ENCODE results near the gene SDCCAG8.

Gene SDCCAG8

GRCh38 chr1:243268751-243269460, 13.1 kb downstream of the SDCCAG8 start:
- H3K4me3 ChIP-seq (ENCODE audit: low read depth, low read length) = no peak overlapping the region
- peaks cover 4 to 17% of the 10 kb centered on the region in 2 experiments; a peak in 2 of 3 replicates for H3K36me3 ChIP-seq (ENCODE audit: control insufficient read depth in 2 of 2, insufficient read depth in 1 of 2, low read length in 2 of 2)
- no peaks in the 10 kb centered on the region for H3K9me3 ChIP-seq (ENCODE audit: control insufficient read depth, insufficient read depth, low read depth, low read length)
- POLR2A ChIA-PET = interaction anchor here (0.6 to 3.0 kb wide), 2 partner anchors 14 to 763 kb away, joined by 8 to 13 read pairs; partner anchors contain the start of genes CEP170 and SDCCAG8
- H3K4me1 ChIP-seq (ENCODE audit: control insufficient read depth, insufficient read depth, low read length) = no peaks in the 10 kb centered on the region
- CTCF ChIA-PET = interaction anchor here (0.6 kb wide), 1 partner anchor 1371 kb away, joined by 5 read pairs; no protein-coding TSS in a partner anchor
- H3K27ac ChIP-seq (ENCODE audit: extremely low read depth, low read depth, low read length) = no peak overlapping the region
- TF ChIP-seq PRDM10 (tag by site-specific recombination; IDR thresholded peaks at IDR 0.05) (no peak), HIC1 (tag by site-specific recombination; IDR thresholded peaks at IDR 0.05) (no peak), TRIM28 (IDR thresholded peaks at IDR 0.05; ENCODE audit: borderline replicate concordance, low read length) (no peak), ZNF184 (tag by site-specific recombination; IDR thresholded peaks at IDR 0.05) (no peak), ZNF223 (tag by site-specific recombination; IDR thresholded peaks at IDR 0.05) (no peak), ZSCAN23 (tag by site-specific recombination; IDR thresholded peaks at IDR 0.05) (no peak), ZNF335 (tag by site-specific recombination; conservative IDR thresholded peaks at IDR 0.05) (no peak), ZBTB8A (tag by site-specific recombination; IDR thresholded peaks at IDR 0.05) (no peak), ZSCAN4 (tag by site-specific recombination; IDR thresholded peaks at IDR 0.05) (no peak), YY2 (tag by site-specific recombination; IDR thresholded peaks at IDR 0.05) (no peak), ZNF114 (tag by site-specific recombination; IDR thresholded peaks at IDR 0.05) (no peak), ZNF555 (tag by site-specific recombination; conservative IDR thresholded peaks at IDR 0.05) (no peak), ZBTB49 (tag by site-specific recombination; IDR thresholded peaks at IDR 0.05; ENCODE audit: low read depth) (no peak), EGR2 (tag by site-specific recombination; IDR thresholded peaks at IDR 0.05; ENCODE audit: low read depth) (no peak)

GRCh38 chr1:243269461-243269801, 13.6 kb downstream of the SDCCAG8 start:
- CTCF ChIA-PET = no interaction called here
- peaks cover 4 to 22% of the 10 kb centered on the region in 2 experiments; a peak in 2 of 3 replicates for H3K36me3 ChIP-seq (ENCODE audit: control insufficient read depth in 2 of 2, insufficient read depth in 1 of 2, low read length in 2 of 2)
- no peaks in the 10 kb centered on the region for H3K4me1 ChIP-seq (ENCODE audit: control insufficient read depth, insufficient read depth, low read length)
- no peak overlapping the region for H3K4me3 ChIP-seq (ENCODE audit: low read depth, low read length)
- no peaks in the 10 kb centered on the region for H3K9me3 ChIP-seq (ENCODE audit: control insufficient read depth, insufficient read depth, low read depth, low read length)
- no peak overlapping the region for H3K27ac ChIP-seq (ENCODE audit: extremely low read depth, low read depth, low read length)
- POLR2A ChIA-PET = interaction anchor here (0.6 to 3.0 kb wide), 2 partner anchors 14 to 763 kb away, joined by 8 to 13 read pairs; partner anchors contain the start of genes CEP170 and SDCCAG8
- TF ChIP-seq ZFP37 (tag by site-specific recombination; IDR thresholded peaks at IDR 0.05) = no peak
- no peak for TF ChIP-seq BCL11A (tag by site-specific recombination; IDR thresholded peaks at IDR 0.05; ENCODE audit: low read depth)
- no peak for TF ChIP-seq PRDM6 (tag by site-specific recombination; IDR thresholded peaks at IDR 0.05)
- no peak for TF ChIP-seq ZBTB11 (tag by site-specific recombination; conservative IDR thresholded peaks at IDR 0.05; ENCODE audit: low read depth)

Data from HEK293 (cell line).